ENCODE results near the gene EEPD1.

DNA sequence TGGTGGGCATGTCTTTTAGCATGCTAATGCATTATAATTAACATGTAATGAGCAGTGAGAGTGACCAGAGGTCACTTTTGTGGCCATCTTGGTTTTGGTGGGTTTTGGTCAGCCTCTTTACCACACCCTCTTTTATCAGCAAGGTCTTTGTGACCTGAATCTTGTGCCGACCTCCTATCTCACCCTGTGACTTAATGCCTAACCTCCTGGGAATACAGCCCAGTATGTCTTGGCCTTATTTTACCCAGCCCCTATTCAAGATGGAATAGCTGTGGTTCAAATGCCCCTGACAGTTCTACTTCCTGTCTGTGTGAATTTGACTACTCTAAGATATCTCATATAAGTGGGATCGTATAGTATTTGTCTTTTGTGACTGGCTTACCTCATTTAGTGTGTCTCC, 85.1 kb downstream of the EEPD1 start:
- TF ChIP-seq, protein P1, sequence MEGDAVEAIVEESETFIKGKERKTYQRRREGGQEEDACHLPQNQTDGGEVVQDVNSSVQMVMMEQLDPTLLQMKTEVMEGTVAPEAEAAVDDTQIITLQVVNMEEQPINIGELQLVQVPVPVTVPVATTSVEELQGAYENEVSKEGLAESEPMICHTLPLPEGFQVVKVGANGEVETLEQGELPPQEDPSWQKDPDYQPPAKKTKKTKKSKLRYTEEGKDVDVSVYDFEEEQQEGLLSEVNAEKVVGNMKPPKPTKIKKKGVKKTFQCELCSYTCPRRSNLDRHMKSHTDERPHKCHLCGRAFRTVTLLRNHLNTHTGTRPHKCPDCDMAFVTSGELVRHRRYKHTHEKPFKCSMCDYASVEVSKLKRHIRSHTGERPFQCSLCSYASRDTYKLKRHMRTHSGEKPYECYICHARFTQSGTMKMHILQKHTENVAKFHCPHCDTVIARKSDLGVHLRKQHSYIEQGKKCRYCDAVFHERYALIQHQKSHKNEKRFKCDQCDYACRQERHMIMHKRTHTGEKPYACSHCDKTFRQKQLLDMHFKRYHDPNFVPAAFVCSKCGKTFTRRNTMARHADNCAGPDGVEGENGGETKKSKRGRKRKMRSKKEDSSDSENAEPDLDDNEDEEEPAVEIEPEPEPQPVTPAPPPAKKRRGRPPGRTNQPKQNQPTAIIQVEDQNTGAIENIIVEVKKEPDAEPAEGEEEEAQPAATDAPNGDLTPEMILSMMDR (IDR thresholded peaks at IDR 0.05; ENCODE audit: low read depth, low read length) = no peak
- TF ChIP-seq EZH2phosphoT487 (IDR thresholded peaks at IDR 0.05; ENCODE audit: low read depth) = no peak

Measured in OCI-LY3 (cell line).